ENCODE data around the gene VPS41.

Gene VPS41

DNA sequence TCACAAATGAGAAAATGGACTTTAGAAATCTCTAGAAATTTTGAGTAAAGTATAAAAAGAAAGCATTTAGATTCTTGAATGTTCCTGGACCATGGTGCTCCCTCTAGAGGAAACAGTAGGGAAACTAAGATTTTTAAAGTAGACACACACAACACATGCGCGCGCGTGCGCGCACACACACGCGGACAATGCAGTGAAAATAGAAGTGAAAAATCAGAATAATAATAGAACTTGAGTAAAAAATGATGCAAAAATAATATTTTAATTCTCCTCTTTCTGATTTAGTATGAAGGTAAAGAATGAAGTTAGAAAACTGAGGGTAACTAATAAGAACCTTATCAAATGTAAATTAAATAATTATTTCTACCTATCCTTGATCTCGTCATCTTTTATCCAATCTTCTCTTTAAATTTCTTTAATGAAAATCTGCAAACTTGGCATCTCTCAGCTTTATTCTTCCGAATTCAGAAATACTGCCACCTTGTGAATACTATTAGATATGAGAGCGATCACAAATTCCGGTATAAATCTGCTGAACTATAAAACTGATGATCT, 160.9 kb downstream of the VPS41 start:
- TF ChIP-seq, protein P1, sequence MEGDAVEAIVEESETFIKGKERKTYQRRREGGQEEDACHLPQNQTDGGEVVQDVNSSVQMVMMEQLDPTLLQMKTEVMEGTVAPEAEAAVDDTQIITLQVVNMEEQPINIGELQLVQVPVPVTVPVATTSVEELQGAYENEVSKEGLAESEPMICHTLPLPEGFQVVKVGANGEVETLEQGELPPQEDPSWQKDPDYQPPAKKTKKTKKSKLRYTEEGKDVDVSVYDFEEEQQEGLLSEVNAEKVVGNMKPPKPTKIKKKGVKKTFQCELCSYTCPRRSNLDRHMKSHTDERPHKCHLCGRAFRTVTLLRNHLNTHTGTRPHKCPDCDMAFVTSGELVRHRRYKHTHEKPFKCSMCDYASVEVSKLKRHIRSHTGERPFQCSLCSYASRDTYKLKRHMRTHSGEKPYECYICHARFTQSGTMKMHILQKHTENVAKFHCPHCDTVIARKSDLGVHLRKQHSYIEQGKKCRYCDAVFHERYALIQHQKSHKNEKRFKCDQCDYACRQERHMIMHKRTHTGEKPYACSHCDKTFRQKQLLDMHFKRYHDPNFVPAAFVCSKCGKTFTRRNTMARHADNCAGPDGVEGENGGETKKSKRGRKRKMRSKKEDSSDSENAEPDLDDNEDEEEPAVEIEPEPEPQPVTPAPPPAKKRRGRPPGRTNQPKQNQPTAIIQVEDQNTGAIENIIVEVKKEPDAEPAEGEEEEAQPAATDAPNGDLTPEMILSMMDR (IDR thresholded peaks at IDR 0.05; ENCODE audit: control insufficient read depth, insufficient read depth, low read depth, low read length, missing control alignments): peak; percentile 43
- DNase-seq (ENCODE audit: low read depth): no peak
- no peak overlapping the region for H3K4me3 ChIP-seq (ENCODE audit: control insufficient read depth, low read depth, low read length)

- TF ChIP-seq, protein P1 (IDR thresholded peaks at IDR 0.05; ENCODE audit: control insufficient read depth, insufficient read depth, low read depth, low read length, missing control alignments): no peak
- no peak for DNase-seq (ENCODE audit: low read depth)
- H3K4me3 ChIP-seq (ENCODE audit: control insufficient read depth, low read depth, low read length): no peak overlapping the region
Observed at GRCh38 chr7:38746438-38746837, 162.6 kb downstream of the VPS41 start.

DNA sequence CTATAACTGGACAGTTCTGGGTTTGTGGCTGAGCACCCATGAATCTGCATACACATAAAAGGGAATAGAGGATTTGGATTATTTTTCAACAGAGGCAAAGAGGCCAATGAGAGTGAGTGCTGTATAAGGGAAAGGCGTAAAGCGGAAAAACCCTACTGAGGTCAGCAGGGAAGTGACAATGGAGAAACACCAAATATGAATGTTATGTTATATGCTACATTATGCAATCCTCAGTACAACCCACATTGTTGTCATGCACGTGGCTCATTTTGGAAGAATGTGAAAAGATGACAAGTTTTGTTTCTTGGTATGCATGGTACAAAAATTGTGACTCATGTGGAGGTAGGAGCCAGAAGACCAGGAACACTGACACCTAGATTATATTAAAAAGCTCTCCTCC, 164.2 kb downstream of the VPS41 start:
- TF ChIP-seq, protein P1 (IDR thresholded peaks at IDR 0.05; ENCODE audit: control insufficient read depth, insufficient read depth, low read depth, low read length, missing control alignments): no peak
- no peak overlapping the region for H3K4me3 ChIP-seq (ENCODE audit: control insufficient read depth, low read depth, low read length)
- peak; percentile 7 for DNase-seq (ENCODE audit: low read depth)

DNA sequence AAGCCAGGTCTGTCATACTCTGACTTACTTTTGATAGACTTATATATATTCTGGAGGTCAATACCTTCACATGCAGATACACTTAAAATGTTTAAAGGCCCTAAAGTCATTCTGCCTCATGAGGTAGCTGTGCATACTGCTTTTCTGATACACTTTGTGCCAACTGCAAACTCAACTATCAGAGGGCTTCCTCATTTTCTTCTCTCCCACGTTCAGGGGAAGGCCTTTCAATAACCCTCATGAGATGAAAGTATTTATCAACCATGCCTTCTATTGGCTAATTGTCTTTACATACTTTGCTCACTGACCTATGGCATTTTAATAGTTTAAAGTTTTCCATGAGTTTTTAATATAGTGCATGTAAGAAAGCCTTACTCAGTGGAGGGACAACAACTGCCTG, 165.1 kb downstream of the VPS41 start:
- TF ChIP-seq, protein P1 (IDR thresholded peaks at IDR 0.05; ENCODE audit: control insufficient read depth, insufficient read depth, low read depth, low read length, missing control alignments): no peak
- DNase-seq (ENCODE audit: low read depth): no peak
- H3K4me3 ChIP-seq (ENCODE audit: control insufficient read depth, low read depth, low read length): no peak overlapping the region

GRCh38 chr7:38740041-38740440, 168.9 kb downstream of the VPS41 start:
- TF ChIP-seq, protein P1 (IDR thresholded peaks at IDR 0.05; ENCODE audit: control insufficient read depth, insufficient read depth, low read depth, low read length, missing control alignments): no peak
- no peak overlapping the region for H3K4me3 ChIP-seq (ENCODE audit: control insufficient read depth, low read depth, low read length)
- no peak for DNase-seq (ENCODE audit: low read depth)

DNA sequence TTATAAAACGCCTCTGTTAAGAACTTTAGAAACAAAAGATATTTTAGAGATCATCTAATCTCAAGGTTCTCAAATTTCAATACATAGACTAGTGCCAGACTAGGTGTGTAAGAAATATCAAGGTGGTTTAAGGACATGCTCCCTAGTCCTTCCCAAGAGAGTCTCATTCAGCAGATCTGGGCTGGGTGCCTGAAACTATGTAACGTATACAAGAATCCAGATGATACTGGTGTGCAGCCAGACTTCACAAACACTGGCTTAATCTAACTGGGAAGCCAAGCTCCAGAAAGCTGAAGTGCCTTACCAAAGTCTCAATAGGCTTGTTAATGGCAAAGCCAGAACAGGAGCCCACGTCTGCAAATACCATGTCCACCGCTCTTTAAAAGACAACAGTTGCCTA, 172.9 kb downstream of the VPS41 start:
- TF ChIP-seq, protein P1 (IDR thresholded peaks at IDR 0.05; ENCODE audit: control insufficient read depth, insufficient read depth, low read depth, low read length, missing control alignments): no peak
- no peak for DNase-seq (ENCODE audit: low read depth)
- no peak overlapping the region for H3K4me3 ChIP-seq (ENCODE audit: control insufficient read depth, low read depth, low read length)

GRCh38 chr7:38731215-38731614, 177.8 kb downstream of the VPS41 start:
- H3K4me3 ChIP-seq (ENCODE audit: control insufficient read depth, low read depth, low read length): no peak overlapping the region
- TF ChIP-seq, protein P1 (IDR thresholded peaks at IDR 0.05; ENCODE audit: control insufficient read depth, insufficient read depth, low read depth, low read length, missing control alignments): no peak
- no peak for DNase-seq (ENCODE audit: low read depth)

Data from AG09309 (cell line).